ENCODE results near the gene KRTAP10-11.

- TF ChIP-seq RXRA (IDR thresholded peaks at IDR 0.05; ENCODE audit: borderline replicate concordance, low read depth) = no peak
- no peak for TF ChIP-seq MAX (IDR thresholded peaks at IDR 0.05; ENCODE audit: low read depth)
- no peak for TF ChIP-seq EP300 (IDR thresholded peaks at IDR 0.05; ENCODE audit: borderline replicate concordance in 1 of 2, low read depth in 1 of 2, low read length in 1 of 2)
- TF ChIP-seq TCF12 (IDR thresholded peaks at IDR 0.05) = no peak
- no peak for TF ChIP-seq NRF1 (IDR thresholded peaks at IDR 0.05; ENCODE audit: low read depth, low read length)
- TF ChIP-seq CTCF (IDR thresholded peaks at IDR 0.05) = no peak
- no peak for TF ChIP-seq YY1 (IDR thresholded peaks at IDR 0.05; ENCODE audit: low read depth)
- no peak for TF ChIP-seq POLR2AphosphoS5 (IDR thresholded peaks at IDR 0.05; ENCODE audit: low read depth, low read length)
Measured at GRCh38 chr21:44686000-44686781, 40.0 kb downstream of the KRTAP10-11 start.

Measured in SK-N-SH (cell line).